OCI-LY7 (cell line): ENCODE data around the gene CTNNBL1. TPM values are rescaled to one million over a fixed set of nuclear protein-coding genes. Genes with fewer than 3 reads are reported as not detected.

Experiments
- BruUV-seq: library from RNA; stranded (reverse); fragments of 400-500 nt; replicated peaks from 2 replicates; lab custom pipeline; 2021; lab: Mats Ljungman, UMichigan
- CTCF ChIA-PET: fragments of 300-600 bp; sonication (Branson Sonifier 250); formaldehyde crosslinking; loops from one replicate; lab custom pipeline; 2022; ENCODE audit warnings: antibody characterized with exemption; ENCODE audit not compliant: unreplicated experiment; lab: Charles Lee
- POLR2A ChIA-PET: fragments of 300-600 bp; sonication (Branson Sonifier 250); formaldehyde crosslinking; loops from one replicate; lab custom pipeline; 2022; ENCODE audit warnings: antibody characterized with exemption; lab: Charles Lee
- DNase-seq: peaks from one replicate; pipeline ENCODE4 v3.0.0-alpha.2; 2015; ENCODE audit warnings: low spot score
- H2AFZ ChIP-seq: fragments of 200-600 bp; sonication (generic), shearing (Covaris generic); 2 replicates; pipeline ENCODE4 v1.6.1; 2014; ENCODE audit warnings: mild to moderate bottlenecking, antibody characterized with exemption, low read length, moderate library complexity
- H3K27ac ChIP-seq: fragments of 200-600 bp; sonication (generic); 2 replicates; pipeline ENCODE4 v1.5.1; 2014; ENCODE audit warnings: mixed run types, low read depth, mild to moderate bottlenecking, moderate library complexity, low read length, inconsistent platforms; ENCODE audit not compliant: poor library complexity, severe bottlenecking
- H3K36me3 ChIP-seq: fragments of 200-600 bp; sonication (generic); 2 replicates; pipeline ENCODE4 v1.6.1; 2014; ENCODE audit warnings: mild to moderate bottlenecking, antibody characterized with exemption, low read length, moderate library complexity, mixed read lengths; ENCODE audit not compliant: insufficient read depth
- H3K4me1 ChIP-seq: fragments of 200-600 bp; sonication (generic); 2 replicates; pipeline ENCODE4 v1.5.1; 2014; ENCODE audit warnings: mild to moderate bottlenecking, low read length; ENCODE audit not compliant: insufficient read depth, poor library complexity, severe bottlenecking
- H3K4me2 ChIP-seq: fragments of 200-600 bp; sonication (generic); 2 replicates; pipeline ENCODE4 v1.6.1; 2014; ENCODE audit warnings: mild to moderate bottlenecking, low read length
- H3K4me3 ChIP-seq: fragments of 200-600 bp; sonication (generic); 2 replicates; pipeline ENCODE4 v1.5.1; 2014; ENCODE audit warnings: mild to moderate bottlenecking, low read depth, low read length; ENCODE audit not compliant: poor library complexity, severe bottlenecking
- H3K79me2 ChIP-seq: fragments of 200-600 bp; sonication (generic); 2 replicates; pipeline ENCODE4 v1.6.1; 2016; ENCODE audit warnings: low read depth, mild to moderate bottlenecking, low read length, moderate library complexity, mixed read lengths; ENCODE audit not compliant: insufficient read depth
- H3K9me2 ChIP-seq: fragments of 200-600 bp; sonication (generic); 2 replicates; pipeline ENCODE4 v1.6.1; 2016; ENCODE audit warnings: mild to moderate bottlenecking, low read length, mixed read lengths; ENCODE audit not compliant: insufficient read depth
- H3K9me3 ChIP-seq: fragments of 200-600 bp; sonication (generic); 2 replicates; pipeline ENCODE4 v1.6.1; 2014; ENCODE audit warnings: mild to moderate bottlenecking, mixed run types, low read length, mixed read lengths
- H4K20me1 ChIP-seq: fragments of 200-600 bp; sonication (generic); 2 replicates; pipeline ENCODE4 v1.6.1; 2014; ENCODE audit warnings: mild to moderate bottlenecking, antibody characterized with exemption, low read length, moderate library complexity, mixed read lengths; ENCODE audit not compliant: insufficient read depth
- EZH2phosphoT487 ChIP-seq: fragments of 200-600 bp; sonication (generic); IDR thresholded peaks from 2 replicates; pipeline ENCODE4 v1.6.1; 2018; ENCODE audit warnings: low read depth, borderline replicate concordance, mild to moderate bottlenecking, mixed run types, antibody characterized with exemption, low read length, moderate library complexity, mixed read lengths
- intact Hi-C: fragments of 100-400 bp; cut with micrococcal nuclease; formaldehyde crosslinking; loops from one replicate; pipeline ENCODE4 v1.10.0; 2022; ENCODE audit not compliant: unreplicated experiment
- total RNA-seq, 2 experiments: library from RNA; depleted of rRNA in 1 of 2; stranded (reverse); fragments of >200 nt in 1 of 2; shearing (Covaris generic) in 1 of 2; gene quantifications; 2 replicates each; pipeline ENCODE4 v1.2.3, GENCODE V29; 2014 to 2022
- TF ChIP-seq, protein P1 (sequence below): fragments of 200-600 bp; sonication (generic); conservative IDR thresholded peaks from 2 replicates; pipeline ENCODE4 v1.5.1; 2014; ENCODE audit warnings: mild to moderate bottlenecking, antibody characterized with exemption, low read length, moderate library complexity, mixed read lengths

CTNNBL1 gene
- total RNA-seq, 2 experiments from 2014 or later: 38.0 to 90.0 TPM

GRCh38 chr20:37869334-37869861 lies 175.6 kb downstream of the CTNNBL1 start:
- Histone ChIP-seq H4K20me1 (no peaks in the 10 kb centered on the region), H3K27ac (no peak overlapping the region), H3K36me3 (peaks cover 10% of the 10 kb centered on the region; the same call in 1 of the 2 replicates), H3K79me2 (no peaks in the 10 kb centered on the region), H2AFZ (no peak overlapping the region), H3K4me2 (no peak overlapping the region), H3K9me3 (no peaks in the 10 kb centered on the region), H3K9me2 (no peaks in the 10 kb centered on the region), H3K4me1 (no peaks in the 10 kb centered on the region), H3K4me3 (no peak overlapping the region)
- ChIA-PET CTCF (no interaction called here), POLR2A (no interaction called here)
- no peak for DNase-seq
- TF ChIP-seq, protein P1, sequence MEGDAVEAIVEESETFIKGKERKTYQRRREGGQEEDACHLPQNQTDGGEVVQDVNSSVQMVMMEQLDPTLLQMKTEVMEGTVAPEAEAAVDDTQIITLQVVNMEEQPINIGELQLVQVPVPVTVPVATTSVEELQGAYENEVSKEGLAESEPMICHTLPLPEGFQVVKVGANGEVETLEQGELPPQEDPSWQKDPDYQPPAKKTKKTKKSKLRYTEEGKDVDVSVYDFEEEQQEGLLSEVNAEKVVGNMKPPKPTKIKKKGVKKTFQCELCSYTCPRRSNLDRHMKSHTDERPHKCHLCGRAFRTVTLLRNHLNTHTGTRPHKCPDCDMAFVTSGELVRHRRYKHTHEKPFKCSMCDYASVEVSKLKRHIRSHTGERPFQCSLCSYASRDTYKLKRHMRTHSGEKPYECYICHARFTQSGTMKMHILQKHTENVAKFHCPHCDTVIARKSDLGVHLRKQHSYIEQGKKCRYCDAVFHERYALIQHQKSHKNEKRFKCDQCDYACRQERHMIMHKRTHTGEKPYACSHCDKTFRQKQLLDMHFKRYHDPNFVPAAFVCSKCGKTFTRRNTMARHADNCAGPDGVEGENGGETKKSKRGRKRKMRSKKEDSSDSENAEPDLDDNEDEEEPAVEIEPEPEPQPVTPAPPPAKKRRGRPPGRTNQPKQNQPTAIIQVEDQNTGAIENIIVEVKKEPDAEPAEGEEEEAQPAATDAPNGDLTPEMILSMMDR: no peak
- no peak for TF ChIP-seq EZH2phosphoT487
- no TSS peak for BruUV-seq
- intact Hi-C loops: no loop called here

- DNase-seq: no peak
- Histone ChIP-seq H3K79me2 (no peaks in the 10 kb centered on the region), H2AFZ (no peak overlapping the region), H3K36me3 (peaks cover 4% of the 10 kb centered on the region; the same call in 1 of the 2 replicates), H4K20me1 (no peaks in the 10 kb centered on the region), H3K27ac (no peak overlapping the region), H3K4me1 (no peaks in the 10 kb centered on the region), H3K4me2 (no peak overlapping the region), H3K4me3 (no peak overlapping the region), H3K9me2 (no peaks in the 10 kb centered on the region), H3K9me3 (no peaks in the 10 kb centered on the region)
- TF ChIP-seq, protein P1: no peak
- no peak for TF ChIP-seq EZH2phosphoT487
- POLR2A ChIA-PET: no interaction called here
- CTCF ChIA-PET: no interaction called here
- BruUV-seq: no TSS peak
- intact Hi-C loops: no loop called here
Observed at GRCh38 chr20:37870294-37870693, 176.5 kb downstream of the CTNNBL1 start.

DNA sequence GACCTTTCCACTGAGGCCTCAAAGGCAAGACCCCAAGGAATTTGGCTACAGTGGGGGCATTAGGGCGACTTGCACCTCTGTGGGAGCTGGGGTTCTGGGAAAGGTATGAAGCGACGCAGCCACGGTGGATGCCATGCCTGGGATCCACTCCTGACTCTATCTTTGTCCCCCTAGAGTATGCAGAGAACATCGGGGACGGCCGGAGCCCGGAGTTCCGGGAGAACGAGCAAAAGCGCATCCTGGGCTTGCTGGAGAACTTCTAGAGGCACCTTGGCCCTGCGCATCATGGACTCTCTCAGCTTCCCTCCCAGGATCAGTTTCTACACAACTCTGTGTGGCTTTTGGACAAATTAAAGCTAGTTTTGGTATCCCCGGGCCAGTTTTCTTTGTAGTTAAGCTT lies 177.9 kb downstream of the CTNNBL1 start:
- H3K4me2 ChIP-seq: no peak overlapping the region
- no peak overlapping the region for H3K4me3 ChIP-seq
- H2AFZ ChIP-seq: no peak overlapping the region
- H3K27ac ChIP-seq: no peak overlapping the region
- ChIA-PET POLR2A (no interaction called here), CTCF (no interaction called here)
- H3K9me3 ChIP-seq: no peaks in the 10 kb centered on the region
- intact Hi-C loops: no loop called here
- no TSS peak for BruUV-seq
- no peaks in the 10 kb centered on the region for H3K4me1 ChIP-seq
- peaks cover 4% of the 10 kb centered on the region; the same call in 1 of the 2 replicates for H3K36me3 ChIP-seq
- H3K79me2 ChIP-seq: no peaks in the 10 kb centered on the region
- H4K20me1 ChIP-seq: no peaks in the 10 kb centered on the region
- DNase-seq: no peak
- H3K9me2 ChIP-seq: no peaks in the 10 kb centered on the region
- TF ChIP-seq, protein P1: no peak
- no peak for TF ChIP-seq EZH2phosphoT487
